Stimulated activated CD4-positive, alpha-beta T cell treated with anti-CD3 and anti-CD28 coated beads, Interleukin-12 subunit alpha, Interleukin-12 subunit beta, amount 100 ng/mL, for 48 hours (primary cell): ENCODE results near the gene MARCHF2.
A peak's percentile ranks its signal among the peaks of the same experiment; 100 is the strongest.
"Not testable (repeated sequence)": the region's sequence is repeated elsewhere in the genome, so short reads cannot be mapped to it uniquely, and the experiment has no call there.

ENCODE experiments used
- DNase-seq, 3 donors: peaks; one replicate each; pipeline ENCODE4 v3.0.0-alpha.2; 2020; ENCODE audit warnings: low read depth in 2 of 3, low spot score in 1 of 3

MARCHF2 gene

DNA sequence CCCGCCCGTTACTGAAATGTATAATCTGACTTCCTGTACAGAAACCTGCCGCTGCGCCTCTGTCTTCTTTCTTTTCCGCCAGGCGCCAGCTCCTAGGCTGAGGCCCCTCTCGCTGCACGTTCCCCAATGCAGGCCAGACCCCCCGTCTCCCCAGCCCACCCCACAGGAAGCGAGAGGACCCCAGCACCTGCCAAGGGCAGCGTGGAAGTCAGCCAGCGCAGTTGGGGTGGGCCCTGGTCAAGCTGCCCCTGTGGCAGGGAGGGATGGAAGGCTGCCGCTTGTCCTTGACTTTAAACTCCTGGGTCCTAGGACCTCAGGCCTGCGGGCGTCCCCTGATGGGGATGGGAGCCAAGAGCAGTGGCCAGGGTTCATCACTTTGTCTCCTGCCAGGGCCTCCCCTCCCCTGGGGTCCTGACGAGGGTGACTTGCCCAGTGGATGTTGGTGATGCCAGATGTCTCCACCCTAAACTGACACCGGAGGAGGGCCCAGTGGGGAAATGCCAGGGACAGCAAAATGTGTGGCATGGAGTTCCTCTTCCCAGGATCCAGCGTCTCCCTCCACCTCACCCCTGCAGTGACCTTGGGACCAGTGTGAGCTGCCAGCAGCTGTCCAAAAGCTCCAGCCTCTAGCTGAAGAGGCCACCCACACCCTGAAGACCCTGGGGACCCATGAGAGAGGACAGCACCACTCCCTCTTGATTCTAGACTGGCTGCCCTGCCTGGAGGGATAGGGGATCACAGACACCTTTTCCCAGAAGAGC, 8.5 kb upstream of the MARCHF2 start:
- no peak for DNase-seq

GRCh38 chr19:8410718-8411117, 2.4 kb upstream of the MARCHF2 start:
- not testable (repeated sequence) for DNase-seq

- DNase-seq = no peak
Measured at GRCh38 chr19:8413629-8413995, 507 bp downstream of the MARCHF2 start.

- no peak for DNase-seq
Measured at GRCh38 chr19:8416796-8417195, 3.7 kb downstream of the MARCHF2 start.

- DNase-seq = no peak
Measured at GRCh38 chr19:8421484-8422461, 8.7 kb downstream of the MARCHF2 start.

DNA sequence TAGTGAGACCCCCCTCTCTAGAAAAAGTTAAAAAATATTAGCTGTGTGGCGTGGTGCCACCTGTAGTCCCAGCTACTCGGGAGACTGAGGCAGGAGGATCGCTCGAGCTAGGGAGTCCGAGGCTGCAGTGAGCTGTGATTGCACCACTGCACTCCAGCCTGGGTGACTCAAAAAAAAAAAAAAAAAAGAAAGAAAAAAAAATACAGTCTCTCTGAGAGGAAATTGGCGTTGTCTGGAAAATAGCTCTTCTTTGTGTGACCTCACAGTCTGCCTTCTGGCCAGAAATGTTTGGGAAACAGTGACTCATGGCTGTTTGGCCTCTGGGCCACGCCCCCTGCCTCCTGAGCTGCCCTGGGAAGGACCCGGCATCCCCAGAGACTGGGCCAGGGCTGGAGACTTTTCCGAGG, 10.7 kb downstream of the MARCHF2 start:
- no peak for DNase-seq

DNA sequence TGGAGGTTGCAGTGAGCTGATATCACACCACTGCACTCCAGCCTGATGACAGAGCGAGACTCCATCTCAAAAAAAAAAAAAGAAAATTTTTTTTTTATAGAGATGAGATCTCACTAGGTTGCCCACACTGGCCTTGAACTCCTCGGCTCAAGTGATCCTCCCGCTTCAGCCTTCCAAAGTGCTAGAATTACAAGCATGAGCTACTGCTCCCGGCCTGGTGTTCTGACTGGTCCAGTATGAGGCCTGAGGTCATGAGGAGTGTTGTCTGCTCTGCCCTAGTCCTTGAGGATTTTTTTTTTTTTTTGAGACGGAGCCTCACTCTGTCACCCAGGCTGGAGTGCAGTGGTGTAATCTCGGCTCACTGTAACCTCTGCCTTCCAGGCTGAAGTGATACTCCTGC, 12.2 kb downstream of the MARCHF2 start:
- DNase-seq = not testable (repeated sequence)

- DNase-seq = no peak
Measured at GRCh38 chr19:8426283-8426682, 13.2 kb downstream of the MARCHF2 start.

DNA sequence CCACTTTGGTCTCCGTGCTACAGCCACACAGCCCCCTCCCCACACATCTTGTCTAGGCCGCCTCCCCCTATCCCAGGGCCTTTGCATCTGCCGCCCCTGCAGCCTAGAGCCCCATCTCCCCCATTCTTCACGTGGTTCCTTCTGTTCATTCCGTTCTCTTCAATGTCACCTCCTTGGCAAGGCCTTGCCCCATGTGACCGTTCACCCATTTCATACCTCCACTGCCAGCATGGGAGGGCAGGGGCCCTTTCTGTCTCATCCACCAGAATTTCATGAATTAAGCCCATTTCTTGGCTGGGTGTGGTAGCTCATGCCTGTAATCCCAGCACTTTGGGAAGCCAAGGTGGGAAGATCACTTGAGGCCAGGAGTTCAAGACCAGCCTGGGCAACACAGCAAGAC, 15.9 kb downstream of the MARCHF2 start:
- DNase-seq = no peak

DNA sequence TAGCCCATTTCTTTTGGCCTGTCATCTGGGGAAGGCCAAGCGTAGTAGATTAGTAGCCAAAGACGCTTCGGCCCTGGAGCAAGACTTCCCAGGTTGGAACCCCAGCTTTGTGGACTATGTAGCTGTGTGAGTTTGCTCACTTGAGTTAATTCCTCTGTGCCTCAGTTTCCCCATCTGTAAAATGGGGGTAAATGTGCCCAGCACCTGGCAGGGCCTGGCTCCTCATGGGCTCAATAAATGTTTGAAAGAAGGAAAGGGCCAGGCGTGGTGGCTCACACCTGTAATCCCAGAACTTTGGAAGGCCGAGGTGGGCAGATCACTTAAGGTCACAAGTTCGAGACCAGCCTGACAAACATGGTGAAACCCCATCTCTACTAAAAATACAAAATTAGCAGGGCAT, 16.7 kb downstream of the MARCHF2 start:
- no peak for DNase-seq

- DNase-seq = no peak
Measured at GRCh38 chr19:8430650-8431049, 17.5 kb downstream of the MARCHF2 start.

- no peak for DNase-seq
Measured at GRCh38 chr19:8438236-8438635, 25.1 kb downstream of the MARCHF2 start.

GRCh38 chr19:8441725-8442544, 28.8 kb downstream of the MARCHF2 start:
- no peak for DNase-seq

GRCh38 chr19:8444140-8444676, 31.1 kb downstream of the MARCHF2 start:
- DNase-seq = not testable (repeated sequence)

- DNase-seq = peak; percentile 99 to 100 (median 100)
Measured at GRCh38 chr19:8444677-8445487, 31.8 kb downstream of the MARCHF2 start, which contains the start of gene HNRNPM. Gene HNRNPM (plus strand): TSS chr19:8444975. CDS start chr19:8444999, 24 bp downstream.

GRCh38 chr19:8445488-8446001, 32.4 kb downstream of the MARCHF2 start:
- peak in 1 of 3 donors; percentile 37 for DNase-seq

- no peak for DNase-seq
Measured at GRCh38 chr19:8446061-8446709, 33.1 kb downstream of the MARCHF2 start.

- no peak for DNase-seq
Measured at GRCh38 chr19:8449830-8450229, 36.7 kb downstream of the MARCHF2 start.

- no peak for DNase-seq
Measured at GRCh38 chr19:8451377-8451776, 38.3 kb downstream of the MARCHF2 start.
